SK-N-SH (cell line): ENCODE measurements around the gene POU4F2. TPM values are rescaled to one million over a fixed set of nuclear protein-coding genes. Genes with fewer than 3 reads are reported as not detected.

ENCODE experiments used
- CTCF ChIA-PET: fragments of 300-600, 350-600 bp; formaldehyde crosslinking; extraction: SDS; loops from one replicate; lab custom pipeline; 2021; lab: Yijun Ruan, JAX
- POLR2A ChIA-PET: fragments of 350-600 bp; sonication (Branson Sonifier 250); formaldehyde crosslinking; extraction: SDS; loops from one replicate; lab custom pipeline; 2020; ENCODE audit warnings: antibody characterized with exemption, inconsistent platforms; lab: Yijun Ruan, JAX
- DNase-seq: peaks from one replicate; pipeline ENCODE4 v3.0.0; 2012
- H2AFZ ChIP-seq: fragments of 200-600 bp; sonication (generic); 2 replicates; pipeline ENCODE4 v1.8.1; 2016; ENCODE audit warnings: antibody characterized with exemption, mild to moderate bottlenecking, low read depth
- H3F3A ChIP-seq: fragments of 200-600 bp; sonication (generic); replicated peaks from 2 replicates; pipeline ENCODE3; 2016; ENCODE audit warnings: antibody characterized with exemption, mild to moderate bottlenecking; ENCODE audit not compliant: insufficient read depth
- H3K27ac ChIP-seq, 2 experiments: fragments of 200-500 bp in 1 of 2; fragments of 200-600 bp in 1 of 2; sonication (Bioruptor generic) in 1 of 2; sonication (generic), shearing (Covaris generic) in 1 of 2; 2 replicates each; pipeline versions ENCODE4 v1.5.1 to v1.6.1; 2014 to 2016; ENCODE audit warnings: low read depth in 2 of 2, inconsistent platforms in 1 of 2, low read length in 1 of 2, mild to moderate bottlenecking in 1 of 2, mixed read lengths in 1 of 2
- H3K27me3 ChIP-seq: fragments of 200-600 bp; sonication (generic), shearing (Covaris generic); 2 replicates; pipeline ENCODE4 v1.6.1; 2016; ENCODE audit warnings: mixed run types; ENCODE audit not compliant: insufficient read depth
- H3K36me3 ChIP-seq, 2 experiments: fragments of 200-500 bp in 1 of 2; fragments of 200-600 bp in 1 of 2; sonication (Bioruptor generic) in 1 of 2; sonication (generic) in 1 of 2; replicated peaks in 1 of 2; 2 replicates each; pipeline versions ENCODE3 to v1.5.1; 2014 to 2016; ENCODE audit warnings: low read length in 1 of 2, mild to moderate bottlenecking in 1 of 2; ENCODE audit not compliant: insufficient read depth in 2 of 2, control insufficient read depth in 1 of 2
- H3K4me1 ChIP-seq, 2 experiments: fragments of 200-500 bp in 1 of 2; fragments of 200-600 bp in 1 of 2; sonication (Bioruptor generic) in 1 of 2; sonication (generic), shearing (Covaris generic) in 1 of 2; 2 replicates each; pipeline versions ENCODE4 v1.5.1 to v1.6.1; 2014 to 2016; ENCODE audit warnings: low read depth in 1 of 2, low read length in 1 of 2, mixed run types in 1 of 2; ENCODE audit not compliant: insufficient read depth in 2 of 2, control insufficient read depth in 1 of 2
- H3K4me2 ChIP-seq: fragments of 200-600 bp; sonication (generic), shearing (Covaris generic); 2 replicates; pipeline ENCODE4 v1.6.1; 2017; ENCODE audit warnings: mixed run types
- H3K4me3 ChIP-seq, 2 experiments: fragments of 200-500 bp in 1 of 2; fragments of 200-600 bp in 1 of 2; sonication (Bioruptor generic) in 1 of 2; sonication (generic), shearing (Covaris generic) in 1 of 2; 2 replicates each; pipeline versions ENCODE4 v1.5.1 to v1.8.1; 2014 to 2016; ENCODE audit warnings: low read depth in 2 of 2, inconsistent platforms in 1 of 2, low read length in 1 of 2, mild to moderate bottlenecking in 1 of 2, mixed read lengths in 1 of 2, moderate library complexity in 1 of 2
- H3K79me2 ChIP-seq: fragments of 200-600 bp; sonication (generic); 2 replicates; pipeline ENCODE4 v1.8.1; 2017; ENCODE audit warnings: mild to moderate bottlenecking; ENCODE audit not compliant: insufficient read depth
- H3K9ac ChIP-seq: fragments of 200-600 bp; sonication (generic); 2 replicates; pipeline ENCODE4 v1.6.1; 2017; ENCODE audit warnings: mixed run types
- H3K9me2 ChIP-seq: fragments of 200-600 bp; sonication (generic); 2 replicates; pipeline ENCODE4 v1.6.1; 2017; ENCODE audit warnings: mixed run types
- H3K9me3 ChIP-seq: fragments of 200-600 bp; sonication (generic); 2 replicates; pipeline ENCODE4 v1.6.1; 2017; ENCODE audit warnings: mixed run types, mild to moderate bottlenecking, moderate library complexity
- H4K20me1 ChIP-seq: fragments of 200-600 bp; sonication (generic); 2 replicates; pipeline ENCODE4 v1.6.1; 2017; ENCODE audit warnings: mild to moderate bottlenecking, mixed run types; ENCODE audit not compliant: insufficient read depth
- ELF1 ChIP-seq: IDR thresholded peaks from 2 replicates; pipeline ENCODE4 v1.4.0; 2012
- FOSL2 ChIP-seq: IDR thresholded peaks from 2 replicates; pipeline ENCODE4 v1.4.0; 2012; ENCODE audit warnings: low read depth, mild to moderate bottlenecking, moderate library complexity, borderline replicate concordance
- GATA2 ChIP-seq: sonication (generic); formaldehyde crosslinking; IDR thresholded peaks from 2 replicates; pipeline ENCODE4 v1.5.0; 2020; ENCODE audit warnings: mild to moderate bottlenecking, missing genetic modification reagents
- MXI1 ChIP-seq: IDR thresholded peaks from 2 replicates; pipeline ENCODE4 v1.6.1; 2012; ENCODE audit warnings: mild to moderate bottlenecking, low read depth, low read length, improper control_type of control experiment
- SIN3A ChIP-seq: IDR thresholded peaks from 2 replicates; pipeline ENCODE4 v1.6.1; 2012; ENCODE audit warnings: low read depth, mild to moderate bottlenecking, low read length, moderate library complexity, borderline replicate concordance
- TAF1 ChIP-seq: IDR thresholded peaks from 2 replicates; pipeline ENCODE4 v1.6.1; 2012; ENCODE audit warnings: low read depth, mild to moderate bottlenecking, low read length, moderate library complexity, borderline replicate concordance
- TEAD4 ChIP-seq: IDR thresholded peaks from 2 replicates; pipeline ENCODE4 v1.4.0; 2012; ENCODE audit warnings: mild to moderate bottlenecking, borderline replicate concordance; ENCODE audit not compliant: insufficient read depth
- WGBS: methylation state at CpG from one replicate; pipeline ENCODE4 v1.1.6; 2017; ENCODE audit warnings: low lambda C conversion rate; 5-methylcytosine and 5-hydroxymethylcytosine counted together
- polyA plus RNA-seq, 3 experiments: library from polyadenylated mRNA; depleted of rRNA; stranded (reverse); fragments of >200 nt; gene quantifications; 2 replicates each; pipeline ENCODE4 v1.2.3, GENCODE V29; 2012
- TF ChIP-seq, protein P1 (sequence below): fragments of 150-350 bp; IDR thresholded peaks from 2 replicates; pipeline ENCODE4 v1.6.1; 2017; ENCODE audit warnings: antibody characterized with exemption, low read length, low read depth, borderline replicate concordance
- TF ChIP-seq, protein P2 (sequence below): fragments of 200-600 bp; sonication (generic); IDR thresholded peaks from 2 replicates; pipeline ENCODE4 v1.6.1; 2017; ENCODE audit warnings: antibody characterized with exemption, mild to moderate bottlenecking, moderate library complexity
- TF ChIP-seq, protein P3 (sequence below): IDR thresholded peaks from 2 replicates; pipeline ENCODE4 v1.6.1; 2012; ENCODE audit warnings: mild to moderate bottlenecking, low read depth, low read length, moderate library complexity

POU4F2 gene
- polyA plus RNA-seq, 1 of the 3 experiments (the other 2 are of a cell fraction) = not detected

DNA sequence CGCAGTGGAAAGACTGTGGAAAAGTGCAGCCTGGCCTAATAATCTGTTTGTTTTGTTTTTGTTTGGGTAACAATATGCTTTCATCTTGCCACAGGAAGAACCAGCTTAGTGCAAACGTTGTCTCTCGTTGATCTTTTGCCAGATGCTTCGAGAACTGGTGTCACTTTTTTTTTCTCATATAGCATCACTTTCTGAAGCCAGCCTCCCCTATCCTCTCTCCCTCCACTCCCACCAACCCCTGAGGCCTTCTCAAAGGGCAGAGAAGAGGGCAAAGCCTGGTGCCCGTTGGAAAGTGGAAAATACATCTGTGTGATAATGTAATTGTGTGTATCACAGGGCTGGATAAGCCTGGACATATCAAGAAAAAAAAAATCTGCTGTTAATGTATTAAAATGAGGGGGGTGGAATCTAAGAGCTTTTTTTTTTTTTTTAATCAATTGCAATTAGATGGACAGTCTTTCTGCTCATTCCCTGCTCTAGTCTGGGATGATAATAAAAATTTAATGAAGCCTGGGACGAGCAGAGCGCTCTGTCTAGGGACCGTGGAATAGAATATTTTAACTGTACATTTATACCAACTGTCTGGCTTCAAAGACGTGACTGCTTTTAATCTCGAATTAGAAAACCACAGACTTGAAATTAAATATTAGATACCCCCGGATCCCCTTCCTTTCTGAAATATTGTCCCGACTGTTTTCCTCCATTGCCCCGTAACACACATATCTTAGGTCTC lies 8.1 kb downstream of the POU4F2 start:
- H3K27me3 ChIP-seq = peaks cover 34% of the 10 kb centered on the region
- POLR2A ChIA-PET = no interaction called here

DNA sequence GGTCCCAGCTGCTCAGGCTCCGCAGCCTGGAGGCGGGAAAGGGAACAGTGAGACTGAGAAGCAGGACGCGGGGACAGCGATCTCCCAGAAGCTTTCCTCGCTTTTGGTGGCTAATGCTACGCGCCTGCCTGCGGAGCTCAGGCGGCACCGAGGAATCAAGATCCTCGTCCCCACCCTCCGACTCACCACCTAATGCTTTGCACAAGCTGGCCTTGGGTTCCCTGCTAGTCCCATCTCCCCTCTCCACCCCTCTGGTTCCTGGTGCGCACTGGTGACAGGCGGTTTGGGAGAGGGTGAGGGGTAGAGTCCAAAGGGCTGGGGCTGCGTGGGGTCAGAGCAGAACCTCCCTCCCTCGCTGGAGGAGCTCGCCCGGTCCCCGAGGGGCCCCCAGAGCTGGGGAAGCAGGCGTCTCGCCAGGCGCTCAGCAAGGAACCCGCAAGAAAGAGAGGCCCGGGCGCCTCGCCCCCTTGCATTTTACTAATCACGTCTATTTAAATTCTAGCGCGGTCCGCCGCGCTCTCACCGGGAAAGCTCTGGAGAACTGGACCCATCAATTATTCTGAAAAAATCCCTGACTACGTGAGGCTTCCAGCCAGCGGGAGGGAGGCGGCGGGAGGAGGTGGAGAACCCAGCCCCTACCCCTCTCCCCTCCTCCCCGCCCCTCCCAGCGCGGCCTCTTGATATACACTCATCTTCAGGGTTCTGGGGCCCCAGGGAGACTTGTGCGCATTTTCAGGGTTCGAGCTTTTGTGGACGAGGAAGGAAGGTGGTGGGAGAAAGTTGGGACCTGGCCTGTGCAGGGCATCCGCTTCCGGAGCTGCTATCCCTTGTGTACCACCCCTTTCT lies 9.1 kb downstream of the POU4F2 start:
- Histone ChIP-seq H3K4me3 (no peak overlapping the region), H3K27me3 (peaks cover 36% of the 10 kb centered on the region), H3K79me2 (no peaks in the 10 kb centered on the region), H3K9ac (no peak overlapping the region), H4K20me1 (no peaks in the 10 kb centered on the region), H3K9me3 (no peaks in the 10 kb centered on the region), H3K27ac (no peak overlapping the region), H3K4me2 (peak overlapping the region; percentile 28; the same call in 1 of the 2 replicates), H3K4me1 (no peaks in the 10 kb centered on the region; a peak in 2 of 4 replicates), H3K36me3 (no peaks in the 10 kb centered on the region), H3F3A (no peaks in the 10 kb centered on the region), H3K9me2 (no peaks in the 10 kb centered on the region), H2AFZ (no peak overlapping the region)
- peak; percentile 37 for DNase-seq
- ChIA-PET POLR2A (no interaction called here), CTCF (interaction anchor here (1.8 kb wide), 1 partner anchor 268 kb away, joined by 7 read pairs; no protein-coding TSS in a partner anchor)
- WGBS = 19% methylated on average over 29 of the region's 46 CpGs
- TF ChIP-seq, protein P1, sequence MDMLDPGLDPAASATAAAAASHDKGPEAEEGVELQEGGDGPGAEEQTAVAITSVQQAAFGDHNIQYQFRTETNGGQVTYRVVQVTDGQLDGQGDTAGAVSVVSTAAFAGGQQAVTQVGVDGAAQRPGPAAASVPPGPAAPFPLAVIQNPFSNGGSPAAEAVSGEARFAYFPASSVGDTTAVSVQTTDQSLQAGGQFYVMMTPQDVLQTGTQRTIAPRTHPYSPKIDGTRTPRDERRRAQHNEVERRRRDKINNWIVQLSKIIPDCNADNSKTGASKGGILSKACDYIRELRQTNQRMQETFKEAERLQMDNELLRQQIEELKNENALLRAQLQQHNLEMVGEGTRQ = no peak
- TF ChIP-seq, protein P2, sequence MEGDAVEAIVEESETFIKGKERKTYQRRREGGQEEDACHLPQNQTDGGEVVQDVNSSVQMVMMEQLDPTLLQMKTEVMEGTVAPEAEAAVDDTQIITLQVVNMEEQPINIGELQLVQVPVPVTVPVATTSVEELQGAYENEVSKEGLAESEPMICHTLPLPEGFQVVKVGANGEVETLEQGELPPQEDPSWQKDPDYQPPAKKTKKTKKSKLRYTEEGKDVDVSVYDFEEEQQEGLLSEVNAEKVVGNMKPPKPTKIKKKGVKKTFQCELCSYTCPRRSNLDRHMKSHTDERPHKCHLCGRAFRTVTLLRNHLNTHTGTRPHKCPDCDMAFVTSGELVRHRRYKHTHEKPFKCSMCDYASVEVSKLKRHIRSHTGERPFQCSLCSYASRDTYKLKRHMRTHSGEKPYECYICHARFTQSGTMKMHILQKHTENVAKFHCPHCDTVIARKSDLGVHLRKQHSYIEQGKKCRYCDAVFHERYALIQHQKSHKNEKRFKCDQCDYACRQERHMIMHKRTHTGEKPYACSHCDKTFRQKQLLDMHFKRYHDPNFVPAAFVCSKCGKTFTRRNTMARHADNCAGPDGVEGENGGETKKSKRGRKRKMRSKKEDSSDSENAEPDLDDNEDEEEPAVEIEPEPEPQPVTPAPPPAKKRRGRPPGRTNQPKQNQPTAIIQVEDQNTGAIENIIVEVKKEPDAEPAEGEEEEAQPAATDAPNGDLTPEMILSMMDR = no peak
- no peak for TF ChIP-seq GATA2 (CRISPR knock-in tag)
- TF ChIP-seq SIN3A = no peak
- no peak for TF ChIP-seq MXI1
- TF ChIP-seq, protein P3, sequence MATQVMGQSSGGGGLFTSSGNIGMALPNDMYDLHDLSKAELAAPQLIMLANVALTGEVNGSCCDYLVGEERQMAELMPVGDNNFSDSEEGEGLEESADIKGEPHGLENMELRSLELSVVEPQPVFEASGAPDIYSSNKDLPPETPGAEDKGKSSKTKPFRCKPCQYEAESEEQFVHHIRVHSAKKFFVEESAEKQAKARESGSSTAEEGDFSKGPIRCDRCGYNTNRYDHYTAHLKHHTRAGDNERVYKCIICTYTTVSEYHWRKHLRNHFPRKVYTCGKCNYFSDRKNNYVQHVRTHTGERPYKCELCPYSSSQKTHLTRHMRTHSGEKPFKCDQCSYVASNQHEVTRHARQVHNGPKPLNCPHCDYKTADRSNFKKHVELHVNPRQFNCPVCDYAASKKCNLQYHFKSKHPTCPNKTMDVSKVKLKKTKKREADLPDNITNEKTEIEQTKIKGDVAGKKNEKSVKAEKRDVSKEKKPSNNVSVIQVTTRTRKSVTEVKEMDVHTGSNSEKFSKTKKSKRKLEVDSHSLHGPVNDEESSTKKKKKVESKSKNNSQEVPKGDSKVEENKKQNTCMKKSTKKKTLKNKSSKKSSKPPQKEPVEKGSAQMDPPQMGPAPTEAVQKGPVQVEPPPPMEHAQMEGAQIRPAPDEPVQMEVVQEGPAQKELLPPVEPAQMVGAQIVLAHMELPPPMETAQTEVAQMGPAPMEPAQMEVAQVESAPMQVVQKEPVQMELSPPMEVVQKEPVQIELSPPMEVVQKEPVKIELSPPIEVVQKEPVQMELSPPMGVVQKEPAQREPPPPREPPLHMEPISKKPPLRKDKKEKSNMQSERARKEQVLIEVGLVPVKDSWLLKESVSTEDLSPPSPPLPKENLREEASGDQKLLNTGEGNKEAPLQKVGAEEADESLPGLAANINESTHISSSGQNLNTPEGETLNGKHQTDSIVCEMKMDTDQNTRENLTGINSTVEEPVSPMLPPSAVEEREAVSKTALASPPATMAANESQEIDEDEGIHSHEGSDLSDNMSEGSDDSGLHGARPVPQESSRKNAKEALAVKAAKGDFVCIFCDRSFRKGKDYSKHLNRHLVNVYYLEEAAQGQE = no peak

More for the DNA sequence above, 8.1 kb downstream of the POU4F2 start:
- Histone ChIP-seq H3K4me2 (peak overlapping the region; percentile 28; the same call in 1 of the 2 replicates), H3K79me2 (no peaks in the 10 kb centered on the region), H3K9me3 (no peaks in the 10 kb centered on the region), H4K20me1 (no peaks in the 10 kb centered on the region), H3K4me3 (no peak overlapping the region), H3K9ac (no peak overlapping the region), H3K4me1 (no peaks in the 10 kb centered on the region; a peak in 2 of 4 replicates), H2AFZ (no peak overlapping the region), H3K27ac (no peak overlapping the region), H3F3A (no peaks in the 10 kb centered on the region), H3K9me2 (no peaks in the 10 kb centered on the region), H3K36me3 (no peaks in the 10 kb centered on the region)
- WGBS = 4% methylated on average over 13 of the region's 13 CpGs
- CTCF ChIA-PET = interaction anchor here (1.0 to 1.8 kb wide), 2 partner anchors 270 to 304 kb away, joined by 4 to 7 read pairs; no protein-coding TSS in a partner anchor
- TF ChIP-seq ELF1 = no peak
- no peak for TF ChIP-seq FOSL2
- TF ChIP-seq TEAD4 = no peak
- TF ChIP-seq TAF1 = no peak
- peak; percentile 42 for DNase-seq
